ENCODE measurements around the gene MROH8. TPM values are rescaled to one million over a fixed set of nuclear protein-coding genes. Genes with fewer than 3 reads are reported as not detected.

Gene MROH8
- polyA plus RNA-seq, 1 experiment: 2.5 TPM

DNA sequence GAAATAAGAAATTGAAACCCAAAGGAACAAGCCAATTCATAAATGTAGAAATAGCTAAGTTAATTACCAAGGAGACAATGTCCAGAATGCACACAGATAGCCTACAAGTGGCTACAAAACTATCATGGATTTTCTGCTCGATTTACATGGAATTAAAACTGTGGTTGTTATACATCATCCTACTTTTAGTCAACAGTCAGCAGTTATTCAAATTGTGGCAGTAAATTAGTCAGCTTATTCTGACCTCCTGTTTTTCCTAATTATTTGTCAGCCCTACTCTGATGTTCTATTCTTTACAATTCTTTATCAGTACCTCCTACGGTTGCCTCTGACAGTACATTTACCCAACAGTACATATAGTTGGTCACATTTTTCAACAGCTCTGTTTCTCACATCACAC, 113.2 kb downstream of the MROH8 start:
- no peak overlapping the region for H3K4me3 ChIP-seq (ENCODE audit: low read depth, low read length)
- CTCF ChIA-PET: interaction anchor here (0.9 to 1.3 kb wide), 2 partner anchors 15 to 29 kb away, joined by 3 to 4 read pairs; partner anchors contain the start of gene RBL1
- no peak overlapping the region for H3K27ac ChIP-seq (ENCODE audit: low read depth, low read length)
- no peaks in the 10 kb centered on the region for H3K9me3 ChIP-seq (ENCODE audit: control insufficient read depth, insufficient read depth, low read length)
- H3K27me3 ChIP-seq (ENCODE audit: control insufficient read depth, insufficient read depth, low read length): no peaks in the 10 kb centered on the region
- POLR2A ChIA-PET: no interaction called here
- TF ChIP-seq, protein P1, sequence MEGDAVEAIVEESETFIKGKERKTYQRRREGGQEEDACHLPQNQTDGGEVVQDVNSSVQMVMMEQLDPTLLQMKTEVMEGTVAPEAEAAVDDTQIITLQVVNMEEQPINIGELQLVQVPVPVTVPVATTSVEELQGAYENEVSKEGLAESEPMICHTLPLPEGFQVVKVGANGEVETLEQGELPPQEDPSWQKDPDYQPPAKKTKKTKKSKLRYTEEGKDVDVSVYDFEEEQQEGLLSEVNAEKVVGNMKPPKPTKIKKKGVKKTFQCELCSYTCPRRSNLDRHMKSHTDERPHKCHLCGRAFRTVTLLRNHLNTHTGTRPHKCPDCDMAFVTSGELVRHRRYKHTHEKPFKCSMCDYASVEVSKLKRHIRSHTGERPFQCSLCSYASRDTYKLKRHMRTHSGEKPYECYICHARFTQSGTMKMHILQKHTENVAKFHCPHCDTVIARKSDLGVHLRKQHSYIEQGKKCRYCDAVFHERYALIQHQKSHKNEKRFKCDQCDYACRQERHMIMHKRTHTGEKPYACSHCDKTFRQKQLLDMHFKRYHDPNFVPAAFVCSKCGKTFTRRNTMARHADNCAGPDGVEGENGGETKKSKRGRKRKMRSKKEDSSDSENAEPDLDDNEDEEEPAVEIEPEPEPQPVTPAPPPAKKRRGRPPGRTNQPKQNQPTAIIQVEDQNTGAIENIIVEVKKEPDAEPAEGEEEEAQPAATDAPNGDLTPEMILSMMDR (IDR thresholded peaks at IDR 0.05; ENCODE audit: low read depth, low read length): no peak
- no peak for DNase-seq (ENCODE audit: low read depth, low spot score)

DNA sequence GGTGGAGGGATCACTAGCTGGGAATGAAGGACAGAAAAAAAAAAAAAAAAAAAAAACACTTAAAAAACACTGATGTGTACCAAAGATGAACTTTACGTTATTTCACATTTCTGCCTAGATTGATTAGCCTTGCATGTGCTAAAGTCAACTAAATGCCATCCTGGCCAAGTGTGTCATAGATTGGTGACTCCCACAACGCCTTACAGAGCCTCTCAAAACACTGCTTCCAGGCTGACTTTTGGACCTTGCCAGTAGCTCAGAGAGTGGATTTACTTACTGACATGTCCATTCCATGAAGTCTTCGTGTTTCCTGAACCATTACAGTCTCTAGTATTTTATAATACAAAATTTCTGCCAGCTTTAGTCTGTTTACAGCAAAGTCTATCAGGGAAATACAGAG, 124.1 kb downstream of the MROH8 start:
- TF ChIP-seq, protein P1 (IDR thresholded peaks at IDR 0.05; ENCODE audit: low read depth, low read length): no peak
- Histone ChIP-seq H3K27ac (ENCODE audit: low read depth, low read length) (no peak overlapping the region), H3K4me3 (ENCODE audit: low read depth, low read length) (no peak overlapping the region), H3K27me3 (ENCODE audit: control insufficient read depth, insufficient read depth, low read length) (no peaks in the 10 kb centered on the region), H3K9me3 (ENCODE audit: control insufficient read depth, insufficient read depth, low read length) (no peaks in the 10 kb centered on the region)
- POLR2A ChIA-PET: no interaction called here
- CTCF ChIA-PET: interaction anchor here (0.6 kb wide), 2 partner anchors 137 to 337 kb away, joined by 4 to 5 read pairs; no protein-coding TSS in a partner anchor
- DNase-seq (ENCODE audit: low read depth, low spot score): no peak

DNA sequence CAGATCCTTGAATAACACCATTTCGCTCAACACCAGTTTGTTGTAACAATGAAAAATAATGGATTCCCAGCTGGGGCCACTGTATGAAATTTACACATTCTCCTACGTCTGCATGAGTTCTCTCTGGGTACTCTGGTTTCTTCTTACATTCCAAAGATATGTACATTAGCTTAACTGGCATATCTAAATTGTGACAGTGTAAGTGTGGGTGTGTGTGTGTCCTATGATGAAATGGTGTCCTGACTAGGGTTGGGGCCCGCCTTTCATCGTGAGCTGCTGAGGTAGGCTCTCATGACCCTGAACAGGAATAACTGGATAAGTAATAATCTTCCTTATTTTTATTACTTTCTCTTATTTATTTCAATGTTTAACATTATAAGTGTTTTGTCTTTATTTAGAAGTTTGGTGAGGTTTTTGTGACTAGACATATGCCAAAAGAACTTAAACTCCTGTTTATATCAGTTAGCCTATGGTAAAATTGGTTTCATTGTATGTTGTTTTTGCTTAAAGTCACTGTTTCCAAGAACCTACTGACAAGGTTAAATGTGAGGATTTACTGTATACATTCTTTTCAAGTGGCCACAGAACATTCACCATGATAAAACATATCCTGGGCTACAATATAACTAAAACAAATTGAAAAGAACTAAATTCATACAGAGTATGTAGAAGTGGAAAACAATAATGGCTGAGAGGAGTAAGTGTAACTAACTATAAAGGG, 126.0 kb downstream of the MROH8 start:
- TF ChIP-seq, protein P1 (IDR thresholded peaks at IDR 0.05; ENCODE audit: low read depth, low read length): no peak
- POLR2A ChIA-PET: no interaction called here
- H3K9me3 ChIP-seq (ENCODE audit: control insufficient read depth, insufficient read depth, low read length): no peaks in the 10 kb centered on the region
- no peak overlapping the region for H3K27ac ChIP-seq (ENCODE audit: low read depth, low read length)
- no peak for DNase-seq (ENCODE audit: low read depth, low spot score)
- no peaks in the 10 kb centered on the region for H3K27me3 ChIP-seq (ENCODE audit: control insufficient read depth, insufficient read depth, low read length)
- H3K4me3 ChIP-seq (ENCODE audit: low read depth, low read length): no peak overlapping the region
- CTCF ChIA-PET: no interaction called here

Other genes with a start within 250 kb of the MROH8 start
- gene SAMHD1, start 227.8 kb downstream of the MROH8 start, polyA plus RNA-seq (2011; rRNA removed): 19.4 and 25.2 TPM in 2 replicates
- gene RBL1, start 83.6 kb downstream of the MROH8 start, polyA plus RNA-seq (2011; rRNA removed): 2.8 and 4.2 TPM in 2 replicates
- 488 and 495 TPM in 2 replicates for gene RPN2, start 218 bp downstream of the MROH8 start, polyA plus RNA-seq (2011; rRNA removed)
- gene GHRH, start 82.3 kb upstream of the MROH8 start, polyA plus RNA-seq (2011; rRNA removed): not detected in 2 replicates
- gene MANBAL, start 110.1 kb upstream of the MROH8 start, polyA plus RNA-seq (2011; rRNA removed): 71.6 and 78.6 TPM in 2 replicates
- gene SRC, start 166.6 kb upstream of the MROH8 start, polyA plus RNA-seq (2011; rRNA removed): 13.9 and 19.1 TPM in 2 replicates